Mesendoderm (in vitro differentiated cells): Measurements from ENCODE around the gene NFIC.

ENCODE experiments used
- DNase-seq: peaks from one replicate; pipeline ENCODE4 v3.0.0; 2013
- H2AK5ac ChIP-seq: 2 replicates; pipeline ENCODE4 v1.6.1; 2013; ENCODE audit warnings: low read length, inconsistent platforms
- H2BK120ac ChIP-seq: 2 replicates; pipeline ENCODE4 v1.6.1; 2013; ENCODE audit warnings: low read depth, mild to moderate bottlenecking, low read length, moderate library complexity, mixed read lengths
- H2BK15ac ChIP-seq: replicated peaks from 2 replicates; pipeline ENCODE4 v1.6.1; 2013; ENCODE audit warnings: low read depth, mild to moderate bottlenecking, moderate library complexity
- H2BK5ac ChIP-seq: 2 replicates; pipeline ENCODE4 v1.6.1; 2013; ENCODE audit warnings: low read length, inconsistent platforms
- H3K18ac ChIP-seq: 2 replicates; pipeline ENCODE4 v1.6.1; 2013; ENCODE audit warnings: mild to moderate bottlenecking, low read length, mixed read lengths
- H3K23ac ChIP-seq: one replicate; pipeline ENCODE4 v1.6.1; 2013; ENCODE audit warnings: low read length
- H3K27ac ChIP-seq: 2 replicates; pipeline ENCODE4 v1.5.1; 2013; ENCODE audit warnings: low read depth, mild to moderate bottlenecking, inconsistent platforms, low read length, moderate library complexity
- H3K27me3 ChIP-seq: 2 replicates; pipeline ENCODE4 v1.6.1; 2013; ENCODE audit warnings: low read length, control low read depth, mild to moderate bottlenecking, inconsistent platforms; ENCODE audit not compliant: insufficient read depth, poor library complexity
- H3K36me3 ChIP-seq: 2 replicates; pipeline ENCODE4 v1.6.1; 2013; ENCODE audit warnings: low read length, inconsistent platforms; ENCODE audit not compliant: control insufficient read depth, insufficient read depth
- H3K4ac ChIP-seq: one replicate; pipeline ENCODE4 v1.6.1; 2013; ENCODE audit warnings: low read depth, mild to moderate bottlenecking, low read length, moderate library complexity
- H3K4me1 ChIP-seq: 2 replicates; pipeline ENCODE4 v1.6.1; 2013; ENCODE audit warnings: low read depth, low read length, inconsistent platforms; ENCODE audit not compliant: control insufficient read depth
- H3K4me2 ChIP-seq: 2 replicates; pipeline ENCODE4 v1.6.1; 2013; ENCODE audit warnings: low read length
- H3K4me3 ChIP-seq: 2 replicates; pipeline ENCODE4 v1.5.1; 2013; ENCODE audit warnings: mild to moderate bottlenecking, low read length
- H3K56ac ChIP-seq: one replicate; pipeline ENCODE4 v1.6.1; 2013; ENCODE audit warnings: low read length
- H3K79me1 ChIP-seq: 2 replicates; pipeline ENCODE4 v1.6.1; 2013; ENCODE audit warnings: low read length, inconsistent platforms
- H3K79me2 ChIP-seq: 2 replicates; pipeline ENCODE4 v1.6.1; 2013; ENCODE audit warnings: mild to moderate bottlenecking, low read length; ENCODE audit not compliant: control insufficient read depth, insufficient read depth
- H3K9ac ChIP-seq: 2 replicates; pipeline ENCODE4 v1.6.1; 2013; ENCODE audit warnings: low read length, inconsistent platforms
- H4K5ac ChIP-seq: one replicate; pipeline ENCODE4 v1.6.1; 2013; ENCODE audit warnings: low read length
- H4K8ac ChIP-seq: one replicate; pipeline ENCODE4 v1.6.1; 2013; ENCODE audit warnings: low read depth, mild to moderate bottlenecking, control low read depth, low read length, moderate library complexity
- WGBS: extraction: QIAGEN DNeasy Blood & Tissue Kit; methylation state at CpG from one replicate; pipeline ENCODE4 v1.1.7; 2013; ENCODE audit warnings: low lambda C conversion rate, missing lambda C conversion rate; ENCODE audit not compliant: insufficient coverage; ENCODE audit errors: extremely low coverage; 5-methylcytosine and 5-hydroxymethylcytosine counted together

The NFIC gene

GRCh38 chr19:3499738-3500428 is 133.5 kb downstream of the NFIC start:
- Histone ChIP-seq H2AK5ac (no peak overlapping the region), H2BK5ac (no peak overlapping the region), H3K4me3 (peak overlapping the region; percentile 61), H3K27me3 (no peaks in the 10 kb centered on the region), H3K23ac (no peak overlapping the region), H3K18ac (peak overlapping the region; percentile 62), H3K4ac (peak overlapping the region; percentile 66), H2BK15ac (no peak overlapping the region), H3K9ac (peak overlapping the region; percentile 93), H3K36me3 (peaks cover 3% of the 10 kb centered on the region), H3K79me2 (peaks cover 18% of the 10 kb centered on the region), H4K5ac (no peak overlapping the region), H3K79me1 (peaks cover 11% of the 10 kb centered on the region), H3K56ac (peak overlapping the region; percentile 97), H4K8ac (no peak overlapping the region), H3K4me2 (peak overlapping the region; percentile 93), H3K4me1 (peaks cover 2% of the 10 kb centered on the region), H2BK120ac (no peak overlapping the region), H3K27ac (no peak overlapping the region)
- WGBS, result no CpG with 5 or more reads among the region's 18 CpGs
- no peak for DNase-seq

GRCh38 chr19:3500429-3501101 is 134.2 kb downstream of the NFIC start, which contains the start of gene DOHH:
Gene DOHH (minus strand): TSS chr19:3500674. CDS start chr19:3496814, 3,860 bp downstream.
- no CpG with 5 or more reads among the region's 52 CpGs for WGBS
- H3K36me3 ChIP-seq, result peaks cover 2% of the 10 kb centered on the region
- DNase-seq, result peak; percentile 99

GRCh38 chr19:3501780-3502179 is 135.4 kb downstream of the NFIC start:
- no peak overlapping the region for H3K4me3 ChIP-seq
- H3K23ac ChIP-seq, result no peak overlapping the region
- no peak overlapping the region for H3K56ac ChIP-seq
- H3K4me2 ChIP-seq, result no peak overlapping the region
- H4K5ac ChIP-seq, result no peak overlapping the region
- H2BK5ac ChIP-seq, result no peak overlapping the region
- H2AK5ac ChIP-seq, result no peak overlapping the region
- H2BK120ac ChIP-seq, result no peak overlapping the region
- H3K4ac ChIP-seq, result no peak overlapping the region
- H3K79me2 ChIP-seq, result peaks cover 19% of the 10 kb centered on the region
- H3K18ac ChIP-seq, result no peak overlapping the region
- H3K4me1 ChIP-seq, result peaks cover 2% of the 10 kb centered on the region
- no peaks in the 10 kb centered on the region for H3K27me3 ChIP-seq
- no peak overlapping the region for H2BK15ac ChIP-seq
- H3K27ac ChIP-seq, result no peak overlapping the region
- no CpG with 5 or more reads among the region's 3 CpGs for WGBS
- no peaks in the 10 kb centered on the region for H3K36me3 ChIP-seq
- no peak overlapping the region for H4K8ac ChIP-seq
- H3K79me1 ChIP-seq, result peaks cover 11% of the 10 kb centered on the region
- H3K9ac ChIP-seq, result no peak overlapping the region
- no peak for DNase-seq

More at GRCh38 chr19:3500429-3501101, 134.2 kb downstream of the NFIC start, which contains the start of gene DOHH:
- Histone ChIP-seq H4K5ac (peak within 1 kb of the TSS; percentile 98), H3K23ac (peak within 1 kb of the TSS; percentile 98), H4K8ac (peak within 1 kb of the TSS; percentile 91), H2AK5ac (no peak within 1 kb of the TSS), H3K56ac (peak within 1 kb of the TSS; percentile 97), H3K79me1 (peaks cover 11% of the 10 kb centered on the region), H3K27ac (peak within 1 kb of the TSS; percentile 3), H3K27me3 (no peaks in the 10 kb centered on the region), H3K9ac (peak within 1 kb of the TSS; percentile 93), H3K4me3 (peak within 1 kb of the TSS; percentile 61), H2BK120ac (no peak within 1 kb of the TSS), H3K18ac (peak within 1 kb of the TSS; percentile 62), H3K4ac (peak within 1 kb of the TSS; percentile 66), H3K4me1 (peaks cover 2% of the 10 kb centered on the region), H2BK15ac (no peak within 1 kb of the TSS), H2BK5ac (peak within 1 kb of the TSS; percentile 96), H3K4me2 (peak within 1 kb of the TSS; percentile 93), H3K79me2 (peaks cover 18% of the 10 kb centered on the region)

GRCh38 chr19:3503036-3503572 is 136.7 kb downstream of the NFIC start:
- no peak overlapping the region for H3K4ac ChIP-seq
- H3K9ac ChIP-seq, result no peak overlapping the region
- no peak overlapping the region for H4K5ac ChIP-seq
- no peak overlapping the region for H4K8ac ChIP-seq
- H2BK15ac ChIP-seq, result no peak overlapping the region
- no peak overlapping the region for H3K4me2 ChIP-seq
- no peak overlapping the region for H3K18ac ChIP-seq
- peaks cover 23% of the 10 kb centered on the region for H3K79me2 ChIP-seq
- peaks cover 2% of the 10 kb centered on the region for H3K4me1 ChIP-seq
- H3K56ac ChIP-seq, result no peak overlapping the region
- H3K36me3 ChIP-seq, result no peaks in the 10 kb centered on the region
- no peak overlapping the region for H3K4me3 ChIP-seq
- DNase-seq, result no peak
- H2AK5ac ChIP-seq, result no peak overlapping the region
- no peak overlapping the region for H3K23ac ChIP-seq
- no peak overlapping the region for H2BK5ac ChIP-seq
- no peaks in the 10 kb centered on the region for H3K27me3 ChIP-seq
- H2BK120ac ChIP-seq, result no peak overlapping the region
- no peak overlapping the region for H3K27ac ChIP-seq
- no CpG with 5 or more reads among the region's 13 CpGs for WGBS
- H3K79me1 ChIP-seq, result peaks cover 9% of the 10 kb centered on the region

GRCh38 chr19:3504735-3505134 is 138.4 kb downstream of the NFIC start:
- H3K36me3 ChIP-seq, result no peaks in the 10 kb centered on the region
- no peak overlapping the region for H3K4ac ChIP-seq
- H3K27me3 ChIP-seq, result no peaks in the 10 kb centered on the region
- no peak overlapping the region for H3K4me3 ChIP-seq
- H4K8ac ChIP-seq, result no peak overlapping the region
- H2BK15ac ChIP-seq, result no peak overlapping the region
- no peak overlapping the region for H2BK120ac ChIP-seq
- peak; percentile 58 for DNase-seq
- peaks cover 15% of the 10 kb centered on the region for H3K79me1 ChIP-seq
- no peak overlapping the region for H3K9ac ChIP-seq
- no peak overlapping the region for H3K4me2 ChIP-seq
- no CpG with 5 or more reads among the region's 5 CpGs for WGBS
- H3K23ac ChIP-seq, result no peak overlapping the region
- no peak overlapping the region for H3K18ac ChIP-seq
- H3K27ac ChIP-seq, result no peak overlapping the region
- peak overlapping the region; percentile 1 for H3K56ac ChIP-seq
- no peak overlapping the region for H2BK5ac ChIP-seq
- no peak overlapping the region for H2AK5ac ChIP-seq
- peaks cover 28% of the 10 kb centered on the region for H3K79me2 ChIP-seq
- H3K4me1 ChIP-seq, result peaks cover under 1% of the 10 kb centered on the region
- H4K5ac ChIP-seq, result no peak overlapping the region
